Erythroblast (primary cell): ENCODE measurements around the gene GAPVD1.

Experiments used
- DNase-seq, 2 experiments: peaks; one replicate each; lab custom pipeline; 2025; lab: John Stamatoyannopoulos, UW
- GATA1 ChIP-seq: IDR thresholded peaks from 2 replicates; pipeline ENCODE4 v1.6.1; 2011; ENCODE audit warnings: low read depth, mild to moderate bottlenecking, control low read depth, low read length, moderate library complexity
- POLR2A ChIP-seq: IDR thresholded peaks from 2 replicates; pipeline ENCODE4 v1.6.1; 2011; ENCODE audit warnings: mild to moderate bottlenecking, low read length

GAPVD1 gene

GRCh38 chr9:125405938-125406809 is 144.5 kb downstream of the GAPVD1 start:
- peak in 1 of 2 experiments; percentile 41 for DNase-seq
- TF ChIP-seq GATA1 = no peak
- TF ChIP-seq POLR2A = no peak

- no peak for DNase-seq
- TF ChIP-seq GATA1 = no peak
- no peak for TF ChIP-seq POLR2A
Measured at GRCh38 chr9:125406810-125407087, 145.1 kb downstream of the GAPVD1 start.

DNA sequence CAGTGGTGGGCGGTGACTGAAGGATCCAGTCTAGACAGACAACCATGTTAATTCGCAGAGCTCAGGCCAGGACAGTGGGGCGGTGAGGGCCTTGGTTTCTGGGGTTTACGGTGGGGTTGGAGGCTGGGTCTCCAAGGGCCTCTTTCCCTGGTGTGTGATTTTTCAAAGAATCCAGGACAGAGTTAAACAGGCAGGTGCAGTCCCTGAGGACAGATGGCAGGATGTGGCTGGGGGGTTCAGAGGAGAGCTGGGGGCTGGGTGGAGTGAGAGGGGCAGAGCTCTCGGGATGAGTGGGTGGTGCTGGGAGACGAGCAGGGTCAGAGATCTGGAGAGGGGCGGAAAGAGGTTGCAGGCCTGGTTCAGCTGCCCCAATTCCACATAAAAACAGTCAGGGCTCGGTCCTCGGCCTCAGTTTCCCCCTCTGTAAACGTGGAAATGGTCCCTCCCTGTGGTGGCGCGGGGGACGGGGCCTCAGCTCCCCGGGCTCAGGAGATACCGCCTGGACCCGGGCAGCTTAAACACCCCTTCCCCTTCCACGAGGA is 145.9 kb downstream of the GAPVD1 start:
- no peak for DNase-seq
- TF ChIP-seq GATA1 = no peak
- TF ChIP-seq POLR2A = no peak

GRCh38 chr9:125407974-125408900 is 146.6 kb downstream of the GAPVD1 start:
- DNase-seq = peak; percentile 70 to 85
- TF ChIP-seq POLR2A (no peak), GATA1 (no peak)

GRCh38 chr9:125409217-125409636 is 147.6 kb downstream of the GAPVD1 start:
- no peak for TF ChIP-seq POLR2A
- no peak for TF ChIP-seq GATA1
- no peak for DNase-seq

- peak; percentile 78 to 84 for DNase-seq
- TF ChIP-seq GATA1 (no peak), POLR2A (no peak)
Measured at GRCh38 chr9:125409637-125410521, 148.3 kb downstream of the GAPVD1 start.

DNA sequence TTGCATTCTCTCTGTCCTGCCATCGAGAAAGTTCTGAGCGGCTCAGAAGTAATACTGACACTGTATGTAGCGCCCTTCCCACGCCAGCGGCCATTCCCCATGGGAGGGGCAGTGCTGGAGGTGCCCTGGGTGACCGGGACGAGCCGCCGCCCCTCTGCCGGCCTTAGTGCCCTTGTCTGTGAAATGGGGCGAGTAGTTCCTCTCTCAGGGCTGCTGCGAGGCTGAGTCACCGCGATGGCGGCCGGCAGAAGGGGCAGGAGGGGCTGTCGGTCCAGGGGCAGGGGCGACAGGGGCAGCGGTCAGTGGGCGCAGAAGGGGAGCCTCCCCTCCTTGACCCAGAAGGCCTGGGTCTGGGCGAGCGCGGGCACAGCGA is 148.9 kb downstream of the GAPVD1 start:
- TF ChIP-seq POLR2A (no peak), GATA1 (no peak)

GRCh38 chr9:125411171-125411756 is 149.6 kb downstream of the GAPVD1 start:
- TF ChIP-seq POLR2A (no peak), GATA1 (no peak)
- no peak for DNase-seq

More for the DNA sequence above, 148.9 kb downstream of the GAPVD1 start:
- DNase-seq = no peak

DNA sequence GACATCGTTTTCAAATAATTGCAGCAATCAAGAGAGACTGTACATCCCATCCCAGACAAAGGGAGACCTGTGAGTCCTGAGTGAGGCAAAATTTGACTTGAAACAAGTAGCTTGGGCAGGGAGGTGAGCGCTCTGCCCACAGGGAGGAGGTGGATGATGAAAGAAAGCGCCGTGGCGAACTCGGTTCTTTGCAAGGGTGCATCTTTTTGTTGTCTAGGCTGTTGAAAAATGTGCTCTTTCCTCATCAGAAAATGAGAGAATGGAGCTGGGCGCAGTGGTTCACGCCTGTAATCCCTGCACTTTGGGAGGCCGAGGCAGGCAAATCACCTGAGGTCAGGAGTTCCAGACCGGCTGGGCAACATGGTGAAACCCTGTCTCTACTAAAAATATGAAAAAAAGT is 150.5 kb downstream of the GAPVD1 start:
- TF ChIP-seq GATA1 (no peak), POLR2A (no peak)
- no peak for DNase-seq

GRCh38 chr9:125413579-125413978 is 152.0 kb downstream of the GAPVD1 start:
- DNase-seq = no peak
- TF ChIP-seq POLR2A = no peak
- no peak for TF ChIP-seq GATA1

GRCh38 chr9:125415583-125416460 is 154.2 kb downstream of the GAPVD1 start:
- DNase-seq = no peak

GRCh38 chr9:125416517-125416916 is 154.9 kb downstream of the GAPVD1 start:
- DNase-seq = no peak
- no peak for TF ChIP-seq GATA1
- no peak for TF ChIP-seq POLR2A

More at GRCh38 chr9:125415583-125416460, 154.2 kb downstream of the GAPVD1 start:
- TF ChIP-seq POLR2A = no peak
- TF ChIP-seq GATA1 = no peak
